Tibial nerve (tissue), 4 donors: Measurements from ENCODE around the gene ADAMTS9. TPM values are rescaled to one million over a fixed set of nuclear protein-coding genes. Genes with fewer than 3 reads are reported as not detected.

ENCODE experiments used
- DNase-seq, 2 donors: peaks; one replicate each; pipeline ENCODE4 v3.0.0-alpha.2; 2019; ENCODE audit warnings: low spot score in 2 of 2
- H3K27ac ChIP-seq, 4 donors: fragments of 200-600 bp; sonication (generic) in 3 of 4; one replicate each; pipeline ENCODE4 v1.5.1; 2017 to 2019; ENCODE audit warnings: mild to moderate bottlenecking in 1 of 4
- H3K27me3 ChIP-seq, 2 donors: fragments of 200-600 bp; sonication (generic) in 1 of 2; one replicate each; pipeline versions ENCODE4 v1.5.1 to v1.6.0; 2017 to 2019
- H3K36me3 ChIP-seq, 3 donors: fragments of 200-600 bp; sonication (generic); one replicate each; pipeline ENCODE4 v1.5.1; 2018 to 2019
- H3K4me1 ChIP-seq, 4 donors: fragments of 200-600 bp; sonication (generic) in 3 of 4; one replicate each; pipeline ENCODE4 v1.5.1; 2017 to 2019
- H3K4me3 ChIP-seq, 4 donors: fragments of 200-600 bp; sonication (generic) in 3 of 4; one replicate each; pipeline ENCODE4 v1.5.1; 2017 to 2019; ENCODE audit warnings: mild to moderate bottlenecking in 1 of 4, moderate library complexity in 1 of 4
- H3K9me3 ChIP-seq, 4 donors: fragments of 200-600 bp; sonication (generic) in 3 of 4; one replicate each; pipeline ENCODE4 v1.5.1; 2017 to 2019
- EP300 ChIP-seq, 2 donors: sonication (generic); formaldehyde crosslinking; IDR thresholded peaks; one replicate each; pipeline ENCODE4 v1.6.1; 2017; ENCODE audit warnings: antibody characterized with exemption in 2 of 2, mild to moderate bottlenecking in 1 of 2
- POLR2A ChIP-seq, 2 donors: fragments of 450-650 bp; IDR thresholded peaks; one replicate each; pipeline ENCODE4 v1.6.1; 2017; ENCODE audit warnings: antibody characterized with exemption in 2 of 2, mild to moderate bottlenecking in 2 of 2, moderate library complexity in 2 of 2
- WGBS, 2 donors: methylation state at CpG; one replicate each; pipeline ENCODE4 v1.1.5; 2018; 5-methylcytosine and 5-hydroxymethylcytosine counted together
- total RNA-seq, 4 donors: library from RNA; depleted of rRNA; stranded (reverse); fragments of >200 nt; gene quantifications; one replicate each; pipeline ENCODE4 v1.1.0, GENCODE V29; 2016
- TF ChIP-seq, protein P1 (sequence below), 5 experiments: fragments of 200-600 bp in 3 of 5; fragments of 450-650 bp in 2 of 5; sonication (generic) in 3 of 5; IDR thresholded peaks; one replicate each; pipeline ENCODE4 v1.5.1; 2016 to 2019; ENCODE audit warnings: antibody characterized with exemption in 5 of 5, mild to moderate bottlenecking in 3 of 5, moderate library complexity in 2 of 5

ADAMTS9 gene
- total RNA-seq, 4 donors from 2014 or later: 79.1 to 145 (median 95.0) TPM

DNA sequence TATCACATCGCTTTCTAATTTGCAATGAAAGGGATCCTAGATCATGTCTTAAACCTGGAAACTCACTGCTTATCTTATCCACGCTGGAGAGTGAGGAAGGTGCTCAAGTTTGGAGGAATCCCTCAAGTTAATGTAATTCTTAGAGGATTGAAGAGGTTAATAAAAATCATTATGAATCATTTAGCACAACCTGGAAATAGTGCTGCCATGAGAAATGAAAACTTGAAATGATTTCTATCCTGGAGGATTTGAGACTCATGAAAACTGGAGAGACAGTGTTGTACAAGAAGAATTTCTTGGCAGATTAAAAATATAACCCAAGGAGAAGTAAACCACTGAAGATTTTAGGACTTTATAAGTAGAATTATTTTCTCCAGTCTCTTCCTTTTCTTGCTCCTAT, 125.9 kb downstream of the ADAMTS9 start:
- H3K36me3 ChIP-seq: peaks cover 0 to 40% (median 0%) of the 10 kb centered on the region in 3 donors
- peak overlapping the region in 3 of 4 donors; percentile 20 to 40 (median 21) for H3K4me3 ChIP-seq
- peaks cover 0 to 37% (median 0%) of the 10 kb centered on the region in 4 donors for H3K4me1 ChIP-seq
- DNase-seq: no peak
- peak overlapping the region in 2 of 4 donors; percentile 33 to 71 for H3K27ac ChIP-seq
- no peak for TF ChIP-seq POLR2A (IDR thresholded peaks at IDR 0.05)
- TF ChIP-seq, protein P1, sequence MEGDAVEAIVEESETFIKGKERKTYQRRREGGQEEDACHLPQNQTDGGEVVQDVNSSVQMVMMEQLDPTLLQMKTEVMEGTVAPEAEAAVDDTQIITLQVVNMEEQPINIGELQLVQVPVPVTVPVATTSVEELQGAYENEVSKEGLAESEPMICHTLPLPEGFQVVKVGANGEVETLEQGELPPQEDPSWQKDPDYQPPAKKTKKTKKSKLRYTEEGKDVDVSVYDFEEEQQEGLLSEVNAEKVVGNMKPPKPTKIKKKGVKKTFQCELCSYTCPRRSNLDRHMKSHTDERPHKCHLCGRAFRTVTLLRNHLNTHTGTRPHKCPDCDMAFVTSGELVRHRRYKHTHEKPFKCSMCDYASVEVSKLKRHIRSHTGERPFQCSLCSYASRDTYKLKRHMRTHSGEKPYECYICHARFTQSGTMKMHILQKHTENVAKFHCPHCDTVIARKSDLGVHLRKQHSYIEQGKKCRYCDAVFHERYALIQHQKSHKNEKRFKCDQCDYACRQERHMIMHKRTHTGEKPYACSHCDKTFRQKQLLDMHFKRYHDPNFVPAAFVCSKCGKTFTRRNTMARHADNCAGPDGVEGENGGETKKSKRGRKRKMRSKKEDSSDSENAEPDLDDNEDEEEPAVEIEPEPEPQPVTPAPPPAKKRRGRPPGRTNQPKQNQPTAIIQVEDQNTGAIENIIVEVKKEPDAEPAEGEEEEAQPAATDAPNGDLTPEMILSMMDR (IDR thresholded peaks at IDR 0.05): no peak
- no peak for TF ChIP-seq EP300 (IDR thresholded peaks at IDR 0.05)
- H3K9me3 ChIP-seq: no peaks in the 10 kb centered on the region
- no peaks in the 10 kb centered on the region for H3K27me3 ChIP-seq
- WGBS, 2 donors: 70 to 74% methylated on average over 2 of the region's 2 CpGs

DNA sequence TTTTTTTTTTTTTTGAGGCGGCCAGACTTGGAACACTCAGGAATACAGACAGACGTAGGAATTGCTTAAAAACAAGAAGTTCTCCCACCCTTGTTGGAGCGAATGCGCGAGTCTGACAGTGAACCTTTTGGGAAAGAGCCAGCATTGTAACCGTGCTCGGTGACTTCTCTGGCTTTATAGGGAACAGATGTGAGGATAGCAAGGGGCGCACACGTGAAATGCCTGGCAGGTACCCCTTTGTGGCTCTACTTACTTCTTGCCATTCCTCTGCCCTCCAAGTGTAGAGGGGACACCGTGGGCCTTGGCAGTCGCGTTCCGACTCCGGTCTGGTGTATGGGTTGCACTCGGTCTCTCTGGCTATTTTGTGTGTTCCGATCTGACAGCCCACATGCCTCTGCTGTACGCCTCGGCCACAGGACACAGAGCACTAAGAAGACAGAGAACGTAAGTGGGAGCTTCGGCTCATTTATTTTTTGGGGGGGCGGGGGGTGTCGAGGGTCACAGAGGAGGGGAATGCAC, 126.4 kb downstream of the ADAMTS9 start:
- Histone ChIP-seq H3K4me1 (peaks cover 0 to 37% (median 0%) of the 10 kb centered on the region in 4 donors), H3K9me3 (no peaks in the 10 kb centered on the region), H3K4me3 (peak overlapping the region in 3 of 4 donors; percentile 20 to 40 (median 21)), H3K27ac (peak overlapping the region in 2 of 4 donors; percentile 33 to 71), H3K36me3 (peaks cover 0 to 43% (median 0%) of the 10 kb centered on the region in 3 donors), H3K27me3 (no peaks in the 10 kb centered on the region)
- no peak for DNase-seq
- TF ChIP-seq, protein P1 (IDR thresholded peaks at IDR 0.05): no peak
- TF ChIP-seq POLR2A (IDR thresholded peaks at IDR 0.05) (peak in 1 of 2 donors; percentile 16), EP300 (IDR thresholded peaks at IDR 0.05) (peak in 1 of 2 donors; percentile 25)
- 60 to 62% methylated on average over 22 of the region's 22 CpGs for WGBS, 2 donors

DNA sequence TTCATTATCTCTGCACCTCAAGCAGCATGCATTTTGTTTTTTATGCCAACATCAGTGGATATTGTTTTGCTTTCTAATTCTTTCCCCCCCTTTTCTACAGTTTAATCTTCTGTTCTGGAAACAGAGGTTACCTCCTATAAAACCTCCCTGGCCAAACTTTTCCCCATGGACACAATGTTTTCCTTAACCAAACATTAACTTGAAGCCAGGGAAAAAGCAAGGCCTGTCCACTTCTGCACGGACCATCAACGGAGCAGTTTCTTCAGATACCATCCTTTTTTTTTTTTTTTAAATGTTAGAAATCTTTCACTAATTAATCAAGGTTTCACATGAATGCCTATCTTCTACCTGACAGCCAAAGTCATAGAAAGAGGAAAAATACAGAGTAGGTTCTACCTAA, 127.0 kb downstream of the ADAMTS9 start:
- Histone ChIP-seq H3K4me3 (peak overlapping the region in 1 of 4 donors; percentile 40), H3K36me3 (peaks cover 0 to 46% (median 0%) of the 10 kb centered on the region in 3 donors), H3K27ac (peak overlapping the region in 2 of 4 donors; percentile 33 to 71), H3K4me1 (peaks cover 0 to 37% (median 0%) of the 10 kb centered on the region in 4 donors), H3K9me3 (no peaks in the 10 kb centered on the region), H3K27me3 (no peaks in the 10 kb centered on the region)
- 53 to 68% methylated on average over 2 of the region's 2 CpGs for WGBS, 2 donors
- TF ChIP-seq, protein P1 (IDR thresholded peaks at IDR 0.05): no peak
- TF ChIP-seq EP300 (IDR thresholded peaks at IDR 0.05) (no peak), POLR2A (IDR thresholded peaks at IDR 0.05) (no peak)
- DNase-seq: no peak

DNA sequence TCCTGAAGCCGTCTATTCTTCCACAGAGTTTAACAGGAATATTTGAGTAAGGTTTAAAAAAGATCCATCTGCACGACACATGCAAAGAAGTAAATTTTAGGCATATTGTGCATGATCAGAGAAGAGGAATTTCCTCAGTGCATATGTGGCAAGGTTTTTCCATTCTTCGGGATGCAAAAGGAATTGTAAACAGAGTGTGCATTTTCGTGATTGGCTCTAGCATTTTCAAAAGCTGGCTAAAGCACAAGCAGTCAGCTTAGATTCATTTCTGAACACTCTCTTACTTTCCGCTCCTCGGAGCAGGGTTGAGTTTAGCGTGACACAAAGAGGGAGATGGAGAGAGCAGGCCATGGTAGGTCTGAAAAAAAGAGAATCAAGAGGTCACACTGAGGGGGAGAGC, 128.2 kb downstream of the ADAMTS9 start:
- no peak overlapping the region for H3K27ac ChIP-seq

DNA sequence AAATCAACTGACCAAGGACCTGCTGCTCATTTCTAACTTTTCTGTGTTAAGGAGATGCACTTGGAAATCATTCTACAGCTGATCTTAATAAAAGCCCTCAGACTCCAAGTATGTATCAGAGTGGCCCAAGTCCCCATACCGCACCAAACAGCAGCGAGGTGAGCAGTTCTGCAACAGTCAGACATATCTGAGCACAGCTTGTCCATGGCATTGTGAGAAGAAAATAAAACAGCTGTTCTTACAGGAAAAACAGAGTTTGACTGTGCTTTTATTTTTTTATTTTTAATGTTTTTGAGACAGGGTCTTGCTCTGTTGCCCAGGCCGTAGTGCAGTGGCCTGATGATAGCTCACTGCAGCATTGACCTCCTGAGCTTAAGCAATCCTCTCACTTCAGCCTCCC, 131.8 kb downstream of the ADAMTS9 start:
- WGBS, 2 donors: 96% methylated on average over 3 of the region's 3 CpGs
- TF ChIP-seq, protein P1 (IDR thresholded peaks at IDR 0.05): no peak
- TF ChIP-seq POLR2A (IDR thresholded peaks at IDR 0.05) (no peak), EP300 (IDR thresholded peaks at IDR 0.05) (no peak)
- Histone ChIP-seq H3K36me3 (peaks cover 0 to 63% (median 0%) of the 10 kb centered on the region in 3 donors), H3K27me3 (no peaks in the 10 kb centered on the region), H3K9me3 (no peaks in the 10 kb centered on the region), H3K4me1 (peaks cover 0 to 19% (median 0%) of the 10 kb centered on the region in 4 donors), H3K4me3 (no peak overlapping the region), H3K27ac (no peak overlapping the region)
- no peak for DNase-seq

More for the DNA sequence above, 128.2 kb downstream of the ADAMTS9 start:
- no peaks in the 10 kb centered on the region for H3K27me3 ChIP-seq
- 78 to 81% methylated on average over 7 of the region's 7 CpGs for WGBS, 2 donors
- TF ChIP-seq, protein P1 (IDR thresholded peaks at IDR 0.05): no peak
- TF ChIP-seq EP300 (IDR thresholded peaks at IDR 0.05) (no peak), POLR2A (IDR thresholded peaks at IDR 0.05) (no peak)
- DNase-seq: no peak
- peaks cover 0 to 58% (median 0%) of the 10 kb centered on the region in 3 donors for H3K36me3 ChIP-seq
- H3K9me3 ChIP-seq: no peaks in the 10 kb centered on the region
- H3K4me3 ChIP-seq: no peak overlapping the region
- H3K4me1 ChIP-seq: peaks cover 0 to 37% (median 0%) of the 10 kb centered on the region in 4 donors
